ENCODE results near the gene CLDN6. TPM values are rescaled to one million over a fixed set of nuclear protein-coding genes. Genes with fewer than 3 reads are reported as not detected.

CLDN6 gene
- total and polyA plus RNA-seq, 9 of the 15 experiments (the other 6 are each of a cell fraction or from before 2014, with no cell fraction given), result 0.22 to 0.75 (median 0.38) TPM; not detected in 3

GRCh38 chr16:2971134-2971984 lies 46.6 kb downstream of the CLDN6 start (continued):
- peak; percentile 77; the same call in 1 of the 2 replicates for TF ChIP-seq HNRNPL (IDR thresholded peaks at IDR 0.05; ENCODE audit: low read depth, low read length)
- TF ChIP-seq RBFOX2 (IDR thresholded peaks at IDR 0.05; ENCODE audit: low read depth, low read length), result peak; percentile 75
- 0 out of 2 replicates have a peak, but pooled peaks have one; percentile 25 for TF ChIP-seq POLR2AphosphoS5 (IDR thresholded peaks at IDR 0.05; ENCODE audit: control insufficient read depth, insufficient read depth, low read depth, low read length)
- peak; percentile 48 for TF ChIP-seq SIRT6 (IDR thresholded peaks at IDR 0.05; ENCODE audit: low read depth, low read length)
- peak; percentile 4 for TF ChIP-seq CTCFL (IDR thresholded peaks at IDR 0.05; ENCODE audit: borderline replicate concordance, insufficient read depth, low read depth, low read length, poor library complexity, severe bottlenecking)
- no peak for TF ChIP-seq NCOA4 (IDR thresholded peaks at IDR 0.05; ENCODE audit: partially characterized antibody)

- Histone ChIP-seq H3K27me3 (ENCODE audit: control insufficient read depth in 2 of 2, insufficient read depth in 2 of 2, low read length in 2 of 2) (no peaks in the 10 kb centered on the region), H3K4me2 (ENCODE audit: insufficient read depth, low read length) (peak overlapping the region; percentile 78), H3K9me3 (replicated peaks; ENCODE audit: control insufficient read depth, insufficient read depth, low read depth, low read length) (no peaks in the 10 kb centered on the region), H3K4me3 (peak overlapping the region; percentile 96), H3K9me1 (ENCODE audit: control insufficient read depth, insufficient read depth, low read length) (peaks cover 3% of the 10 kb centered on the region), H4K20me1 (replicated peaks; ENCODE audit: control insufficient read depth, insufficient read depth, low read length) (peaks cover 25% of the 10 kb centered on the region), H3K27ac (ENCODE audit: extremely low read depth, low read depth, low read length) (peak overlapping the region; percentile 84; the same call in 2 of the 3 replicates), H3K9ac (ENCODE audit: insufficient read depth in 1 of 2, low read depth in 2 of 2, low read length in 2 of 2) (peak overlapping the region; percentile 77 to 99), H3K79me2 (ENCODE audit: control insufficient read depth, insufficient read depth, low read length) (peaks cover 22% of the 10 kb centered on the region), H2AFZ (ENCODE audit: low read depth, low read length) (peak overlapping the region; percentile 35), H3K36me3 (ENCODE audit: control insufficient read depth, insufficient read depth, low read length) (peaks cover 51% of the 10 kb centered on the region; the same call in 2 of the 3 replicates), H3K4me1 (replicated peaks in 1 of 2; ENCODE audit: control insufficient read depth in 2 of 2, insufficient read depth in 2 of 2, low read length in 2 of 2) (peaks cover 15 to 97% of the 10 kb centered on the region in 2 experiments)
- POLR2A ChIA-PET, result interaction anchor here (0.6 to 1.9 kb wide), 8 partner anchors 7 to 456 kb away, joined by 3 to 23 read pairs (median 4); partner anchors contain the start of genes HCFC1R1, PKMYT1 and THOC6
- BruUV-seq (replicated peaks), result no TSS peak
- in situ Hi-C loops (cut with MboI), result no loop called here
- no peak for ATAC-seq
- DNase-seq (ENCODE audit: extremely low read depth in 1 of 4, low spot score in 3 of 4), result peak in 1 of 4 experiments; percentile 47
- CTCF ChIA-PET (ENCODE audit: low intra/inter-chr PET ratio), result no interaction called here
- WGBS (ENCODE audit: insufficient coverage, low coverage, missing lambda C conversion rate), result 39% methylated on average over 6 of the region's 6 CpGs
- intact Hi-C loops (cut with micrococcal nuclease), result no loop called here
- TF ChIP-seq, protein P1, sequence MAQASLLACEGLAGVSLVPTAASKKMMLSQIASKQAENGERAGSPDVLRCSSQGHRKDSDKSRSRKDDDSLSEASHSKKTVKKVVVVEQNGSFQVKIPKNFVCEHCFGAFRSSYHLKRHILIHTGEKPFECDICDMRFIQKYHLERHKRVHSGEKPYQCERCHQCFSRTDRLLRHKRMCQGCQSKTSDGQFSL (CRISPR knock-in tag; IDR thresholded peaks at IDR 0.05), result no peak
- TF ChIP-seq, protein P1 (tag; IDR thresholded peaks at IDR 0.05), result 0 out of 4 replicates have a peak, but pooled peaks of 1 of the 2 experiments have one; percentile 24
- TF ChIP-seq RAD21 (CRISPR knock-in tag; conservative IDR thresholded peaks at IDR 0.05 in 1 of 2, IDR thresholded peaks at IDR 0.05 in 1 of 2) (no peak), TOE1 (IDR thresholded peaks at IDR 0.05; ENCODE audit: borderline replicate concordance) (no peak), TOE1 (CRISPR knock-in tag; IDR thresholded peaks at IDR 0.05; ENCODE audit: borderline replicate concordance, low read depth) (no peak)
- FAIRE-seq, result peak; percentile 75
Observed at GRCh38 chr16:2970563-2970962, 47.4 kb downstream of the CLDN6 start.

Measured in K562 (cell line).